Astrocyte (in vitro differentiated cells and primary cell): ENCODE data around the gene TRH. TPM values are rescaled to one million over a fixed set of nuclear protein-coding genes. Genes with fewer than 3 reads are reported as not detected.

ENCODE experiments used
- DNase-seq: peaks from one replicate; pipeline ENCODE4 v3.0.0-alpha.2; 2010; ENCODE audit warnings: low read depth
- FAIRE-seq: peaks from 2 replicates; lab custom pipeline; 2011; peaks lifted over from hg19 to GRCh38; lab: Jason Lieb, UNC
- H2AFZ ChIP-seq: 2 replicates; pipeline ENCODE4 v1.6.0; 2012; ENCODE audit warnings: low read depth, low read length, inconsistent platforms
- H3K27ac ChIP-seq: 2 replicates; pipeline ENCODE4 v1.5.1; 2011; ENCODE audit warnings: low read depth, low read length, inconsistent platforms
- H3K27me3 ChIP-seq: 2 replicates; pipeline ENCODE4 v1.6.0; 2011; ENCODE audit warnings: low read length, inconsistent platforms; ENCODE audit not compliant: insufficient read depth
- H3K36me3 ChIP-seq: 2 replicates; pipeline ENCODE4 v1.5.1; 2011; ENCODE audit warnings: low read length, inconsistent platforms; ENCODE audit not compliant: insufficient read depth
- H3K4me1 ChIP-seq: 2 replicates; pipeline ENCODE4 v1.5.1; 2011; ENCODE audit warnings: low read length, inconsistent platforms; ENCODE audit not compliant: insufficient read depth
- H3K4me2 ChIP-seq: 2 replicates; pipeline ENCODE4 v1.6.0; 2012; ENCODE audit warnings: low read length, inconsistent platforms
- H3K4me3 ChIP-seq: 2 replicates; pipeline ENCODE4 v1.5.1; 2011; ENCODE audit warnings: low read depth, mild to moderate bottlenecking, low read length, inconsistent platforms; ENCODE audit not compliant: insufficient read depth
- H3K79me2 ChIP-seq: 2 replicates; pipeline ENCODE4 v1.6.0; 2012; ENCODE audit warnings: mild to moderate bottlenecking, low read length, inconsistent platforms; ENCODE audit not compliant: insufficient read depth
- H3K9ac ChIP-seq: 2 replicates; pipeline ENCODE4 v1.6.0; 2012; ENCODE audit warnings: mild to moderate bottlenecking, low read length, inconsistent platforms
- H3K9me3 ChIP-seq: 2 replicates; pipeline ENCODE4 v1.5.1; 2012; ENCODE audit warnings: low read depth, mild to moderate bottlenecking, low read length, inconsistent platforms; ENCODE audit not compliant: insufficient read depth
- H4K20me1 ChIP-seq: 2 replicates; pipeline ENCODE4 v1.6.0; 2012; ENCODE audit warnings: low read length, inconsistent platforms; ENCODE audit not compliant: insufficient read depth
- H3K27ac Mint-ChIP-seq: one replicate; pipeline ENCODE4 v1.8.0; 2021; ENCODE audit warnings: mild to moderate bottlenecking, mixed read lengths; ENCODE audit not compliant: unreplicated experiment
- H3K27me3 Mint-ChIP-seq: one replicate; pipeline ENCODE4 v1.8.0; 2021; ENCODE audit warnings: low read depth, mixed read lengths; ENCODE audit not compliant: unreplicated experiment
- H3K36me3 Mint-ChIP-seq: one replicate; pipeline ENCODE4 v1.8.0; 2021; ENCODE audit warnings: low read depth, mixed read lengths; ENCODE audit not compliant: unreplicated experiment
- H3K4me1 Mint-ChIP-seq: one replicate; pipeline ENCODE4 v1.8.0; 2021; ENCODE audit warnings: low read depth, mixed read lengths; ENCODE audit not compliant: unreplicated experiment
- H3K4me3 Mint-ChIP-seq: one replicate; pipeline ENCODE4 v1.8.0; 2021; ENCODE audit warnings: mild to moderate bottlenecking, moderate library complexity, mixed read lengths; ENCODE audit not compliant: unreplicated experiment
- H3K9me3 Mint-ChIP-seq: one replicate; pipeline ENCODE4 v1.8.0; 2021; ENCODE audit warnings: mild to moderate bottlenecking, mixed read lengths; ENCODE audit not compliant: unreplicated experiment
- EZH2 ChIP-seq: IDR thresholded peaks from 2 replicates; pipeline ENCODE4 v1.6.1; 2012; ENCODE audit warnings: mild to moderate bottlenecking, low read length, inconsistent platforms; ENCODE audit not compliant: insufficient read depth
- total RNA-seq: library from RNA; stranded (reverse); gene quantifications from 2 replicates; pipeline ENCODE4 v1.2.1, GENCODE V29; 2021
- TF ChIP-seq, protein P1 (sequence below): IDR thresholded peaks from 2 replicates; pipeline ENCODE4 v1.5.1; 2011; ENCODE audit warnings: low read depth, mild to moderate bottlenecking, inconsistent platforms, low read length, moderate library complexity; ENCODE audit not compliant: insufficient read depth

TRH gene
- total RNA-seq, 1 donor from 2014 or later, result 0.14 TPM

DNA sequence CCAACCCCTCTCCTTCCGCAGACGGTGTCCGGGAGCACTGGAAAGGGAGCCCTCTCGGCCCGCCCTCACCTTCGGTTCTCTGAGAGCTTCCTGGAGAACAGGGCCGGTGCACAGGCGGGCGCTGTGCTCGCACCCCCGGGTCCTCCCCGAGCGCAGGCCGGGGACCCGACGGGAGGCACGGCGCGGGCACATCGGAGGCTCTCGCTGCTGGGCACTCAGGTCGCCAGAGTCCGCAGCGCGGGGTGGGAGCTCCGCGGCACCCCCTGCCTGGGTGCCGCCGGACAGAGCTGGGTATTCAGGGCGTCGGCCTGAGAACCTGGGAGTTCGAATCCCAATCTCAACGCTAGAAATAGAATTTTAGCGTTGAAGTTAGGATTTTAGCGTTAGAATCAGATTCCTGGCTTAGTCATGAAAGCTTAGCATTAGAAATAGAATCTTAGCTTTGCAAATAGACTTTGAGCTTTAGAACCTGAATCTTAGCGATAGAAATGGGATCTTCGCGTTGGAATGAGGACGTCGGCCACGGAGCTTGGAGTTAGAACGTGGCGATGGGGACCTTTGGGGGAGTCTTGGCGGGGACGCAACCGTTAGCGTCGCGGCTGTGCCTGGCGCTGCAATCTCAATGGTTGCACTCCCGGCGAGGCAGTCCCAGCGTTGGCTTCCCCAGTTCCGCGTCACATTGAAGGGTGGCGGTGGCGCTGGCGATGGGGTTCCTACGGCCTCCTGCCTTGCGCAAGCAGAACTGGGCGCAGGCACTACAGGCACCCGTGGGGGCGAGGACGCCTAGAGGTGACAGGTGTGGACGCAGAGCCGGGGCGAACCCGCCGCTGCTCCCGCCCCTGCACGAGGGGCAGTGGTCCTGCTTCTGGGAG, 549 bp downstream of the TRH start:
- Mint-ChIP-seq H3K36me3 (no peaks in the 10 kb centered on the region), H3K27ac (no peak overlapping the region), H3K4me3 (peak overlapping the region; percentile 67), H3K4me1 (no peaks in the 10 kb centered on the region), H3K9me3 (peaks cover 6% of the 10 kb centered on the region), H3K27me3 (peaks cover 87% of the 10 kb centered on the region)
- H3K27ac ChIP-seq, result no peak overlapping the region
- peak overlapping the region; percentile 57 for H3K4me2 ChIP-seq
- H3K79me2 ChIP-seq, result no peaks in the 10 kb centered on the region
- no peaks in the 10 kb centered on the region for H3K9me3 ChIP-seq
- TF ChIP-seq, protein P1, sequence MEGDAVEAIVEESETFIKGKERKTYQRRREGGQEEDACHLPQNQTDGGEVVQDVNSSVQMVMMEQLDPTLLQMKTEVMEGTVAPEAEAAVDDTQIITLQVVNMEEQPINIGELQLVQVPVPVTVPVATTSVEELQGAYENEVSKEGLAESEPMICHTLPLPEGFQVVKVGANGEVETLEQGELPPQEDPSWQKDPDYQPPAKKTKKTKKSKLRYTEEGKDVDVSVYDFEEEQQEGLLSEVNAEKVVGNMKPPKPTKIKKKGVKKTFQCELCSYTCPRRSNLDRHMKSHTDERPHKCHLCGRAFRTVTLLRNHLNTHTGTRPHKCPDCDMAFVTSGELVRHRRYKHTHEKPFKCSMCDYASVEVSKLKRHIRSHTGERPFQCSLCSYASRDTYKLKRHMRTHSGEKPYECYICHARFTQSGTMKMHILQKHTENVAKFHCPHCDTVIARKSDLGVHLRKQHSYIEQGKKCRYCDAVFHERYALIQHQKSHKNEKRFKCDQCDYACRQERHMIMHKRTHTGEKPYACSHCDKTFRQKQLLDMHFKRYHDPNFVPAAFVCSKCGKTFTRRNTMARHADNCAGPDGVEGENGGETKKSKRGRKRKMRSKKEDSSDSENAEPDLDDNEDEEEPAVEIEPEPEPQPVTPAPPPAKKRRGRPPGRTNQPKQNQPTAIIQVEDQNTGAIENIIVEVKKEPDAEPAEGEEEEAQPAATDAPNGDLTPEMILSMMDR, result no peak
- peak; percentile 98 for TF ChIP-seq EZH2
- peaks cover 69% of the 10 kb centered on the region for H3K27me3 ChIP-seq
- no peaks in the 10 kb centered on the region for H4K20me1 ChIP-seq
- FAIRE-seq (no peak), DNase-seq (no peak)
- H3K9ac ChIP-seq, result no peak overlapping the region
- H3K36me3 ChIP-seq, result no peaks in the 10 kb centered on the region
- peaks cover 5% of the 10 kb centered on the region for H3K4me1 ChIP-seq
- H2AFZ ChIP-seq, result no peak overlapping the region
- no peak overlapping the region for H3K4me3 ChIP-seq

DNA sequence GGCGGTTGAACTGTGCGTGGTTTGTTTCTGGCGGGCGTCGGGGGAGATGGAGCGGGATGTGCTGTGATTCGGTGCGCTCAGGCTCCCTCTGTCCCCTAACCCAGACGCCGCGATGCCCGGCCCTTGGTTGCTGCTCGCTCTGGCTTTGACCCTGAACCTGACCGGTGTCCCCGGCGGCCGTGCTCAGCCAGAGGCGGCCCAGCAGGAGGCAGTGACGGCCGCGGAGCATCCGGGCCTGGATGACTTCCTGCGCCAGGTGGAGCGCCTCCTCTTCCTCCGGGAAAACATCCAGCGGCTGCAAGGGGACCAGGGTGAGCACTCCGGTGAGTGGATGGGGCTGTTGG, 1.2 kb downstream of the TRH start:
- peaks cover 5% of the 10 kb centered on the region for H3K4me1 ChIP-seq
- no peak overlapping the region for H3K4me2 ChIP-seq
- no peaks in the 10 kb centered on the region for H3K36me3 ChIP-seq
- no peak overlapping the region for H3K9ac ChIP-seq
- H3K9me3 Mint-ChIP-seq, result peaks cover 7% of the 10 kb centered on the region
- TF ChIP-seq EZH2, result peak; percentile 8
- TF ChIP-seq, protein P1, result no peak
- H3K4me1 Mint-ChIP-seq, result no peaks in the 10 kb centered on the region
- no peak overlapping the region for H3K4me3 ChIP-seq
- no peaks in the 10 kb centered on the region for H3K79me2 ChIP-seq
- H3K4me3 Mint-ChIP-seq, result peak overlapping the region; percentile 67
- H3K9me3 ChIP-seq, result no peaks in the 10 kb centered on the region
- no peak overlapping the region for H2AFZ ChIP-seq
- H4K20me1 ChIP-seq, result no peaks in the 10 kb centered on the region
- FAIRE-seq, result no peak
- H3K27ac ChIP-seq, result no peak overlapping the region
- H3K27me3 ChIP-seq, result peaks cover 69% of the 10 kb centered on the region
- no peak for DNase-seq
- peaks cover 2% of the 10 kb centered on the region for H3K36me3 Mint-ChIP-seq
- H3K27ac Mint-ChIP-seq, result no peak overlapping the region
- H3K27me3 Mint-ChIP-seq, result peaks cover 91% of the 10 kb centered on the region

DNA sequence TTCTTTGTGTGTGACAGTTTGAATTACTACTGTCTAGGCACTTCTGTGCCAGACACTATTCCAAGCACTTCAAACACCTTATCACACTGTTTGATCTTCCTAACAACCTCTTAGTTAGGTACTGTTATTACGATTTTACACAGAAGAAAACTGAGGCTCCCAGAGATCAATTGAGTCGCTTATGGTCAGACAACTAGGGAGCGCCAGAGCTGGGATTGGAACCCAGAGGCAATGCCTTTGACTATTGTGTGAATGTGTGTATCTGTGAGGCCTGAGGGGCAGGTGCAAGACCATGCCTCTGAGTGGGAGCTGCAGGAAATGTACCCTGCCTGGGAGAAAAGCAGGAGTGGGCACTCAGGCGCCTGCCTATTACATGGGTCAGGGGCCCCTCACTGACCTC, 1.8 kb downstream of the TRH start:
- H3K27ac Mint-ChIP-seq, result no peak overlapping the region
- no peak overlapping the region for H3K4me3 Mint-ChIP-seq
- H4K20me1 ChIP-seq, result no peaks in the 10 kb centered on the region
- no peak for DNase-seq
- peaks cover 10% of the 10 kb centered on the region for H3K9me3 Mint-ChIP-seq
- H3K27ac ChIP-seq, result no peak overlapping the region
- no peak overlapping the region for H2AFZ ChIP-seq
- TF ChIP-seq EZH2, result no peak
- TF ChIP-seq, protein P1, result no peak
- no peaks in the 10 kb centered on the region for H3K36me3 ChIP-seq
- H3K4me3 ChIP-seq, result no peak overlapping the region
- no peaks in the 10 kb centered on the region for H3K79me2 ChIP-seq
- no peaks in the 10 kb centered on the region for H3K9me3 ChIP-seq
- peaks cover 5% of the 10 kb centered on the region for H3K4me1 ChIP-seq
- peaks cover 68% of the 10 kb centered on the region for H3K27me3 ChIP-seq
- peaks cover 91% of the 10 kb centered on the region for H3K27me3 Mint-ChIP-seq
- H3K36me3 Mint-ChIP-seq, result peaks cover 2% of the 10 kb centered on the region
- FAIRE-seq, result no peak
- H3K4me2 ChIP-seq, result no peak overlapping the region
- H3K9ac ChIP-seq, result no peak overlapping the region
- no peaks in the 10 kb centered on the region for H3K4me1 Mint-ChIP-seq
